K562 (cell line): Measurements from ENCODE around the gene CNNM4. TPM values are rescaled to one million over a fixed set of nuclear protein-coding genes. Genes with fewer than 3 reads are reported as not detected.

ENCODE experiments used
- ARID4B ChIP-seq: sonication (generic); formaldehyde crosslinking; IDR thresholded peaks from 2 replicates; pipeline ENCODE4 v1.8.0; 2022; ENCODE audit warnings: mild to moderate bottlenecking, missing genetic modification reagents
- HDAC2 ChIP-seq: fragments of 450-650 bp; IDR thresholded peaks from 2 replicates; pipeline ENCODE4 v1.6.1; 2016; ENCODE audit warnings: mild to moderate bottlenecking
- ILF3 ChIP-seq: fragments of 450-650 bp; IDR thresholded peaks from 2 replicates; pipeline ENCODE4 v1.6.1; 2018; ENCODE audit warnings: antibody characterized with exemption, mild to moderate bottlenecking, moderate library complexity, borderline replicate concordance
- MNT ChIP-seq, 2 experiments: fragments of 450-650 bp; conservative IDR thresholded peaks; 2 replicates each; pipeline ENCODE4 v1.6.1; 2017; ENCODE audit warnings: mild to moderate bottlenecking in 2 of 2, moderate library complexity in 2 of 2
- RNF219 ChIP-seq: fragments of 250-450 bp; sonication (Bioruptor Pico); IDR thresholded peaks from 2 replicates; pipeline ENCODE4 v1.5.0; 2022; ENCODE audit warnings: mild to moderate bottlenecking
- SNRNP70 ChIP-seq: fragments of 200-400 bp; formaldehyde crosslinking; optimal IDR thresholded peaks from 2 replicates; pipeline ENCODE3; 2017; ENCODE audit warnings: low read depth, low read length
- TAL1 ChIP-seq: fragments of 450-650 bp; IDR thresholded peaks from 2 replicates; pipeline ENCODE4 v1.6.1; 2016; ENCODE audit warnings: mild to moderate bottlenecking
- TCF3 ChIP-seq: sonication (generic); formaldehyde crosslinking; IDR thresholded peaks from 2 replicates; pipeline ENCODE4 v1.4.0; 2020; ENCODE audit warnings: mild to moderate bottlenecking, missing genetic modification reagents
- ZKSCAN8 ChIP-seq: fragments of 200-800 bp; sonication (Bioruptor generic); IDR thresholded peaks from 2 replicates; pipeline ENCODE4 v1.6.1; 2016; ENCODE audit warnings: missing genetic modification characterization, missing compliant biosample characterization
- ZNF239 ChIP-seq: fragments of 250-450 bp; sonication (Bioruptor Pico); IDR thresholded peaks from 2 replicates; pipeline ENCODE4 v1.4.0; 2020; ENCODE audit warnings: mild to moderate bottlenecking
- ZNF512 ChIP-seq: IDR thresholded peaks from 2 replicates; pipeline ENCODE4 v1.6.1; 2016; ENCODE audit warnings: missing genetic modification characterization, missing compliant biosample characterization
- ZNF639 ChIP-seq, 2 experiments: fragments of 200-800 bp in 1 of 2; sonication (Bioruptor generic) in 1 of 2; sonication (generic) in 1 of 2; formaldehyde crosslinking in 1 of 2; IDR thresholded peaks in 1 of 2; conservative IDR thresholded peaks in 1 of 2; 2 replicates each; pipeline versions ENCODE4 v1.5.0 to v1.6.1; 2016 to 2020; ENCODE audit warnings: missing compliant biosample characterization in 1 of 2, missing genetic modification characterization in 1 of 2, missing genetic modification reagents in 1 of 2
- polyA plus RNA-seq, 8 experiments: library from polyadenylated mRNA; depleted of rRNA in 4 of 8; stranded (reverse) in 5 of 8; unstranded in 3 of 8; fragments of >200 nt; fragmentation: Nextera tagmentation in 2 of 8; fragmentation: Illumina TruSeq in 1 of 8; extraction: Ambion mirVana in 2 of 8; extraction: Trizol in 1 of 8; gene quantifications; 2 replicates each; pipeline versions ENCODE4 v1.2.1 to v1.2.3, GENCODE V29; 2011 to 2014; ENCODE audit warnings: inconsistent platforms in 1 of 8, missing spikeins in 1 of 8
- total RNA-seq, 7 experiments: library from RNA; depleted of rRNA in 6 of 7; stranded (reverse); fragments of >200 nt in 6 of 7; fragmentation: Illumina TruSeq in 2 of 7; extraction: Trizol in 2 of 7; gene quantifications; 2 replicates each; pipeline versions ENCODE4 v1.2.1 to v1.2.3, GENCODE V29; 2011 to 2021; ENCODE audit warnings: low replicate concordance in 1 of 7

The CNNM4 gene
- total and polyA plus RNA-seq, 9 of the 15 experiments (the other 6 are each of a cell fraction or from before 2014, with no cell fraction given): 0.96 to 6.3 (median 2.8) TPM

GRCh38 chr2:96816127-96816835 lies 55.6 kb downstream of the CNNM4 start, which contains the start of gene CNNM3 (continued):
- TF ChIP-seq ARID4B (CRISPR knock-in tag) (peak; percentile 70; the same call in 1 of the 2 replicates), RNF219 (CRISPR knock-in tag) (no peak), TCF3 (CRISPR knock-in tag) (no peak), MNT (conservative IDR thresholded peaks at IDR 0.05) (peak in 1 of 2 experiments; percentile 75; a peak in 3 of 4 replicates), HDAC2 (no peak), ZNF239 (CRISPR knock-in tag) (no peak), ZNF512 (tag) (no peak), ZKSCAN8 (0 out of 2 replicates have a peak, but pooled peaks have one; percentile 20), SNRNP70 (no peak), TAL1 (no peak), ILF3 (no peak; the same call in 1 of the 2 replicates), ZNF639 (CRISPR knock-in tag; conservative IDR thresholded peaks at IDR 0.05 in 1 of 2, IDR thresholded peaks at IDR 0.05 in 1 of 2) (no peak)
